Measurements from ENCODE around the gene TMEM196.

TMEM196 gene

GRCh38 chr7:19747740-19748339 lies 25.6 kb downstream of the TMEM196 start:
- peak; percentile 77 for TF ChIP-seq CTCF (conservative IDR thresholded peaks at IDR 0.05; ENCODE audit: low read length)
- no peak overlapping the region for H3K4me3 ChIP-seq (ENCODE audit: low read length)
- peak; percentile 52 for DNase-seq (ENCODE audit: low read depth)

- TF ChIP-seq CTCF (conservative IDR thresholded peaks at IDR 0.05; ENCODE audit: low read length) = no peak
- H3K4me3 ChIP-seq (ENCODE audit: low read length) = no peak overlapping the region
- no peak for DNase-seq (ENCODE audit: low read depth)
These were observed 29.3 kb downstream of the TMEM196 start for GRCh38 chr7:19744075-19744474.

- no peak for TF ChIP-seq CTCF (conservative IDR thresholded peaks at IDR 0.05; ENCODE audit: low read length)
- H3K4me3 ChIP-seq (ENCODE audit: low read length) = no peak overlapping the region
- DNase-seq (ENCODE audit: low read depth) = no peak
These were observed 44.7 kb downstream of the TMEM196 start for GRCh38 chr7:19728716-19729115.

- no peak overlapping the region for H3K4me3 ChIP-seq (ENCODE audit: low read length)
- DNase-seq (ENCODE audit: low read depth) = no peak
- no peak for TF ChIP-seq CTCF (conservative IDR thresholded peaks at IDR 0.05; ENCODE audit: low read length)
These were observed 47.6 kb downstream of the TMEM196 start for GRCh38 chr7:19725770-19726169.

- no peak overlapping the region for H3K4me3 ChIP-seq (ENCODE audit: low read length)
- DNase-seq (ENCODE audit: low read depth) = no peak
- no peak for TF ChIP-seq CTCF (conservative IDR thresholded peaks at IDR 0.05; ENCODE audit: low read length)
These were observed 57.9 kb downstream of the TMEM196 start for GRCh38 chr7:19715499-19715898.

GRCh38 chr7:19713676-19714075 lies 59.7 kb downstream of the TMEM196 start:
- TF ChIP-seq CTCF (conservative IDR thresholded peaks at IDR 0.05; ENCODE audit: low read length) = peak; percentile 75
- peak; percentile 51 for DNase-seq (ENCODE audit: low read depth)
- H3K4me3 ChIP-seq (ENCODE audit: low read length) = no peak overlapping the region

GRCh38 chr7:19709249-19709578 lies 64.2 kb downstream of the TMEM196 start:
- no peak overlapping the region for H3K4me3 ChIP-seq (ENCODE audit: low read length)
- TF ChIP-seq CTCF (conservative IDR thresholded peaks at IDR 0.05; ENCODE audit: low read length) = no peak

More at GRCh38 chr7:19709249-19709578, 64.2 kb downstream of the TMEM196 start:
- no peak for DNase-seq (ENCODE audit: low read depth)
